ENCODE data around the gene C10orf67.

Gene C10orf67

DNA sequence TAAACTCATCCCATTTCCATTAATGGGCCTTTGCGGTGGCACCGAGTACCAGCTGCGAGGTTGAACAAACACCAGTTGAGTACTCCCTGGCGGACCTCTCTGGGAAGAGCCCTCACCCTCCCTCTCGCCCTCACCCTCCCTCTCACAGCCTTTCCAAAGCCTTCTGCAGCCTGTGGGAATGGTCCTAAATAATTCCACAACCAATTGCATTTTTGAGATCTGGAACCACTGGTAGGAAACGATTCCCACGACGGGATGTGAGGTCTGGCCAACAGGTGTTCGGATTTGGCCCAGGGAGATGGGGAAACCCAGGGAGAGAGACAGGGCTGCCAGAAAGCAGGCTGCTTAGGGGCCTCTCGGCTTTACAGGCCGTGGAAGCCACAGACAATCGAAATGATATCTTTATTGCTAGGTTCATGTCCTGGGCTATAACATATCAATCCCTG lies 147.2 kb downstream of the C10orf67 start:
- DNase-seq (ENCODE audit: low read depth in 2 of 2) = no peak

DNA sequence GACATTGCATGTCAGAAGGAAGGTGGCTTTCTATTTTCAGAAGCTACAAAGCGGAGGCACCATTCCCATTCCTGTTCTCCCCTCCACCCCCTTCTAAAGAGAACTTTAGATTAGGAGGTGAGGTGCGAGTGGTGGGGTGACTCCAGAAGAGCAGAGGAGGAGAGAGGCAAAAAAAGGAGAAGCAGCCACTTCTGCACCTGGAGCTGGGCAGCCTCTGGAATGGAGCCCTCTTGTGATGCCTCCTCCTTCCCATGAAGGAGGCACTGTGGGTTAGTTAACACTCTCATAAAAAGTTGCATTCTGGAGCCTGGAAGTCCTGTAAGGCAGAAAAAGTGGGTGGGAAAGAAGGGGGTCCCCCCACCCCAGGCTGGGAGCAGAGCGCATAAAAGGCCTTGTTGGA lies 147.7 kb downstream of the C10orf67 start:
- DNase-seq (ENCODE audit: low read depth in 2 of 2) = no peak

DNA sequence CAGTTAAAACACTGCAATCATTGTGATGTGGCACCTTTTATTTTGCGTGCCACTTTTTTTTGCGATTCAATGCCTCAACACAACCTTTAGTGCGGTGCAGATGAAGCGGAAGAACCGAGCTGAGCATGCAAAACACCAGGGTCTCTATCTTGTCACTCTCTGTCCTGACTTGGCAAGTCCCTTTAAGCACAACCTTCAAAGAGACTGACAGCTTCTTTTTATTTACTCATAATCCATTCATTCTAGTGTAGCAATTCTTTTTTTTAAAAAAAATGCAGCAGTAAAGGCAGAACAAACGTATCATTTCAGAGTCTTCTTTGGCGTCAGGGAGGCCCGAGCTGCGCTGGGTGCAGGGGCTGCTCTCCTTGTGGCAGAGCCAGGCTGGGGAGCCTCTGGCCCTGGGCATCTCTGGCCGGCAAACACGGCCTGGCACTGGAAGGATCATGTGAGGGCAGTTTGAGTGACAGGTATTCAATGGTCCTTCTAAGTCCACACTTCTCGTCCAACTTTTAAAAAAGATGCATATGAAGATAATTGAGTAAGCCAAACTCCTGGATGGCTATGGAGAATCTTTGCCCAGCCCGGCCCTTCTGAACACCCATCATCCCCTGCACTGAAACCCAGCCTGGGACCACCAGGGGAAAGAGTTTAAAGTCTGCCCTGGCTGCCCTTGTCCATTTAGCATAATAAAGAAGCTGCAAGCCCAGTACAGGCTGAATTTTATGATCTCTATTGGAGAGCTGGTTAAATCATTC lies 148.6 kb downstream of the C10orf67 start:
- DNase-seq (ENCODE audit: low read depth in 2 of 2) = no peak

DNA sequence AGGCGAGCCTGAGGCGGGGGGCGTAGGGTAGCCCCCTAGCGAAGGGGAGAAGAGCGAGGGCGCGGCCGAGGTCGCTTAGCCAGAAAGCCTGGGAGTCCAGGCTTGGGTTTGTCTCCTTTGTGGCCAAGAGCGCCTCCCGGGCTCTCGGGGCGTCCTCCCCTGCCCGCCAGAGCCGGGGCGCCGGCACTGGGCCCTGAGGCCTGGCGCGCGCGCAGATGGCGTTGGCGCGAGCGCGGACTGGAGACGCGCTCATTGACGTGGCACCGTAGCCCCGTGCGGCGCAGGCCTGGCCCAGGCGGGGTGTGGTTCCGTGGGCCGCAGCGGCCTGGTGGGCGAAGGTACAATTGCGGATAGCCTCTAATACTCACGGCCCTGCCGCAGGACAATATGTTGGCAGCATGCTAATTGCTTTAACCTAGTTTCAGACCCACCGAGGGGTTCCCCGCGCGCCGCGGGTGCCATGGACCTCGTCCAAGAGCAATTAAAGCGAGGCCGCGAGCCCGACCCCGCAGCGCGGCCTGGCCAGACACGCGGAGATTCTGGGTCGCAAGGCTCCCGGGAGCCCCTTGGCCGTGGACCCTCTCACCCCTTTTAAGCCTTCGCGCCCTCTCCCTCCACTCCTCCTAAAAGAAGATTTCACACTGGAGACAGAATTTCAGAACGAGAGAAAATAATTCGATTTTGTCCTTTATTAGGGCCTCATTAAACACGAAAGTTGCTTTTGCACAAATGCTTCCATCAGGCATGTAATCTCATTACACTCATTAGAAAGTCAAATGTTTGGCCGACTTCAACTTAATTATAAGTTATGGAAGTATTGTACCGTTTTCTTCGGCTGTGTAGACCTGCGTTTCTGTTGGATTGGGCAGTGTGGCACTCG lies 149.4 kb downstream of the C10orf67 start:
- no peak for DNase-seq (ENCODE audit: low read depth in 2 of 2)

DNA sequence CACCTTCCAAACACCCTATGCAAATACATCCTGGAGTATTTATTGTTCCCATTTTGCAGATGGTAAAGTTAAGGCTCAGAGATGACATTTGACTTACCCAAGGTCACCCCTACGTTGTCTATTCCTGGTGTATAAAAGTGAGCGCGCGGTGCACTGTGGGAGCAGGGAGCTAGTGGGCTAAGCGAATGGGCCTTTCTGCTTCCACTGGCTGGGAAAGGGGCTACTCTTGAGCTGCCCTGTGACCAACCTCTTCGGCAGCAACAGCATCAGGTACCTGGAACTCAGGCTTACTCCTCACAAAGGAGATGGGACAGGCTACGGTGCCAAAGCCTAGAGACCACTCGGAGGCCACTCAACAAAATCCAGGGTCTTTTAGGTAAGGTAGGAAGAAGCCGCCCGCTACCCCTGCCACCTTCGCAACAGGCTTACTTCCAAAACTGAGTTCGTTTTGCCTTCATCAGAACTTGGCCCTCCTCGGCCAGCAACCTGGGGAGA lies 150.1 kb downstream of the C10orf67 start:
- no peak for DNase-seq (ENCODE audit: low read depth in 2 of 2)

DNA sequence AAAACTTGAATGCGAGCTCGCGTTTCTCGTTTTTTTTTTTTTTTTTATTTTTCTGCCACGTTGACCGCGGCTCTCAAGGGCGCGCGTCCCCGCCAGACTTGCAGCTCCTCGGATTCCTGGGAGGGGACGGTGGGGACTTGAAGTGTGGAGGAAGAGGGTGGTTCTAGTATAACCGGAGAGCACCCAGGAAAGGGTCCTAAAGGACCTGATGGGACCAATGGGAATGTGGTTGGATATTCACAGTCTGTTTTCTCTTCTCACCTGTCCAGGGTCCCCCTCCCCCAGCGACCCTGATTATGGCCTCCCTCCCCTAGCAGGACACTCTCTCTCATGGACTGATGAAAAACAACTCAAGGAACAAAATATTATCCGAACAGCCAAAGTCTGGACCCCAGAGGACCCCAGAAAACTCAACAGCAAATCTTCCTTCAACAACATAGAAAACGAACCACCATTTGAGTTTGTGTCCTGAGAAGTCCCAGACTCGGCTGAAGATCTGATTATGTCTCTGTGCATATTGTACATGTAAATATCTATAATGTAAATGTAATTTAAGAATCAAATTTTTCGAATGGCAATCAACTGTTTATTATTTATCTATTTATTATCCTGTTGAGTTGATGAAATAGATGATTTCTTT lies 151.0 kb downstream of the C10orf67 start:
- no peak for DNase-seq (ENCODE audit: low read depth in 2 of 2)

DNA sequence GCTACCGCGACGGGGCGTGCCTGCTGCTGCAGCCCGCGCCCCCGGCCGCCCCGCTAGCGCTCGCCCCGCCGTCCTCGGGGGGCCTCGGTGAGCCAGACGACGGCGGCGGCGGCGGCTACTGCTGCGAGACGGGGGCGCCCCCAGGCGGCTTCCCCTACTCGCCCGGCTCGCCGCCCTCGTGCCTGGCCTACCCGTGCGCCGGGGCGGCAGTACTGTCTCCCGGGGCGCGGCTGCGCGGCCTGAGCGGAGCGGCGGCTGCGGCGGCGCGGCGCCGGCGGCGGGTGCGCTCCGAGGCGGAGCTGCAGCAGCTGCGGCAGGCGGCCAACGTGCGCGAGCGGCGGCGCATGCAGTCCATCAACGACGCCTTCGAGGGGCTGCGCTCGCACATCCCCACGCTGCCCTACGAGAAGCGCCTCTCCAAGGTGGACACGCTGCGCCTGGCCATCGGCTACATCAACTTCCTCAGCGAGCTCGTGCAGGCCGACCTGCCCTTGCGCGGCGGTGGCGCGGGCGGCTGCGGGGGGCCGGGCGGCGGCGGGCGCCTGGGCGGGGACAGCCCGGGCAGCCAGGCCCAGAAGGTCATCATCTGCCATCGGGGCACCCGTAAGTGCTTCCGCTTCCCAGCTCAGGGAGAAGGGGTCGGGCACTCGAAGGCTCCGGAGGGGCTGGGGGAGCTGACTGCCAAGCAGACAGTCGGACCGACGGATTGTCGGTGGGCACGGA lies 151.7 kb downstream of the C10orf67 start:
- DNase-seq (ENCODE audit: low read depth in 2 of 2) = no peak

DNA sequence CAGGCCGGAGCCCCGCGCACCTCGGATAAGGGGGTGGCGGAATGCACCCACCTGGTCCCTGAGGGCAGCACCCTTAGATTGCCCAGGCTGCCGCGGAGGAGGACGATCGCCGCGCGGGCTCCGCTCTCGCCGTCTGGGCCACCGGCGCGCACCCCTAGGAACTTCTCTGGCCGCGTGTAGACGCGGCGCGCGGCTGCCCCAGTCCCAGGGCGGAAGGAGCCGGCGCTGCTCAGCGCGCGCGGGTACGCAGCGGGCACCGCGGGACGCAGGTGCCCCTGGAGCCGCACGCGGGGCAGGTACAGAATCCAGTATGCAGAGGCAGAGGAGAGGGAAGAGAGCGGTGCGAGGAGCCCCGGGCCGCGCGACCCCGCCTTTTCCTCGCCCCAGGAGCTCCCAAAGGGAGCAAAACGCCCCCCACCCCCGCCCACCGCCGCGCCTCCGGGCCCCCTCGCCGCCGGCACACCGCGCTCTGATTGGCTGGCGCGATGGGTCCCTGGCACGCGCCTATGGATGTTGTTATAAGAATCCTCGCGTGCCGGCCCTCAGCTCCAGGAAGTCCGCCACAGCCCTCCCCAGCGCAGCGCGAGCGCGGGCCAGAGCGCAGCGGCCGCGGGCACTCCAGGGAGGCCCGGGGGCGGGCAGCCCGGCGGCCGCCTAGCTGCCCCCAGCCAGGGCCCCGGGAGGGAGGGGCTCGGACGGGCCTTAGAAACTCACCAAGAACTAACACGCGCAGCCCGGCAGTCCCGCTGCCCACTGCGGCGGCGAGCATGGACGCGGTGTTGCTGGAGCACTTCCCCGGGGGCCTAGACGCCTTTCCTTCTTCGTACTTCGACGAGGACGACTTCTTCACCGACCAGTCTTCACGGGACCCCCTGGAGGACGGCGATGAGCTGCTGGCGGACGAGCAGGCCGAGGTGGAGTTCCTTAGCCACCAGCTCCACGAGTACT lies 152.6 kb downstream of the C10orf67 start, which contains the start of gene PTF1A:
Gene PTF1A, plus strand, starts transcription at position 549 of the 948 bp plus-strand sequence. Its CDS starts 219 bp downstream, at position 768.
- DNase-seq (ENCODE audit: low read depth in 2 of 2) = no peak

DNA sequence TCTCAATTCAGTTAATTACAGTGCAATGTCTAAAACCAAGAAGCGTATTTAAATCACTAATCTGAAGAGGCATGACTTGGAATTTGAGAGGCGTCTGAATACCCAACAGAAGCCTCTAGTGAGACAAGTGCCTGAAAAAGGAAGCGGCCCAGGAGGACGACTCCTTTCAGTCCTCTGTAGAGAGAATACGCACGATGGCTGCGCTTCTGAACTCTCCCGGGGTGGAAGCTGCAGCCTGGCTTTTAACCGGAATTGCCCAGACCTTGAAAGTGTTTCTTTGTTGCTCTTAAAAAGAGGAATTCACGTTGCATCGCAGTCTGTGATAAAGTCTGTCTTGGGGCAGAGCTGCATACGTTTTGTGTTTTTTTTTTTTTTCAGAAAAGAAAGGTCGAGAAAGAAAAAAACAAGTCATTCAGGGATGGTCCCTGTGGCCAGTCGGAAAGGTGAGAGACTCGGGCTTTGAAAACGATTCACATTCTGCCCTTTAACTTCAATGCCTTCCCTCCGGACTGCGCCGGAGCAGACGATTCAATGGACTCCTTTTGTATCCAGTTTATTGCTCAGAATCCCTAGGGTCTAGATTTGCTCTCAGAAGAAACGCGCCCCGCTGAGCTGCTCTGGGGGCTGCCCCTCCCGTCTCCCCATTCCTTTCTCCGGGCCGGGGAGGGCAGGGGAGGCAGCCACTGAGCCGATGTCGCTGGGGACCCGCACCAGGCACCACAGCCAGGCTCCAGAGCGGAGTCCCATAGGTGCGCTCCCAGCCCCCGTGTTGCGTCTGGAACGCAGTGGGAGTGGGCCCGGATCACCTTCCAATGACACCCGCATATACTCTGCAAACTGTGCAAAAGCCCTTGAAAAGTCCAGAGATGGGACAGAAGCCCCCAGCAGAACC lies 153.5 kb downstream of the C10orf67 start:
- DNase-seq (ENCODE audit: low read depth in 2 of 2) = no peak

DNA sequence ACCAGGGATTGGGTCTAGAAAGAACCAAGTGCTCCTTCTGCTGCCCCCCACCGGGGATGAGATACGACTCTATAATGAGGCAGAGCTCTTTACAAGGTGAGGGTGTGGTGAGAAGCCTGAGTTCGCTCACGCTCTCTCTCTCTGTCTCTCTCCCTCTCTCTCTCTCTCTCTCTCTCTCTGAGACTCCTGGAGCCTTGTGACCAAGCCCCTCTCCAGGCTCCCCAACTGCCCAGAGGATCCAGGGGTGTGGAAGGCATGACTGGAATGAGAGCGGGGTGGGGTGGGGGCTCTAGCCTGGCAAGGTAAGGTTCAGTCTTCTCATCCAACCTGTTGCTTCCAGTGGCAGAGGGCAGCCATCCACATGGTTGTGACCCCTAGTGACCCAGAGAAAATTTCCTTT lies 155.6 kb downstream of the C10orf67 start:
- no peak for DNase-seq (ENCODE audit: low read depth in 2 of 2)

DNA sequence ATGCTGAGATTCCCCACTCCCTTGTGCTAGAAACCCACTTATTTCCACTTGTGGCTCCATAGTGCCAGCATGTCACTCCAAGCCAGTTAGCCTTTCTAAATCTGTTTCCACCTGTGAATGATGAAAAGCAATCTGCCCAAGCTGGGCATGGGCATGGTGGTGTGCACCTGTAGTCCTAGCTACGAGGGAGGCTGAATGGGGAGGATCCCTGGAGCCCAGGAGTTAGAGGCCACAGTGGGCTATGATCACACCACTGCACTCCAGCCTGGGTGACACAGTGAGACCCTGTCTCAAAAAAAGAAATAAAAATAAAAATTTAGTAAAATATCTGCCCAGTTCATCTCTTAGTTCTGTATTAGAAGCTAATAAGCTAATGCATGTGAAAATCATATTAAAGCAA lies 157.4 kb downstream of the C10orf67 start:
- DNase-seq (ENCODE audit: low read depth in 2 of 2) = no peak

DNA sequence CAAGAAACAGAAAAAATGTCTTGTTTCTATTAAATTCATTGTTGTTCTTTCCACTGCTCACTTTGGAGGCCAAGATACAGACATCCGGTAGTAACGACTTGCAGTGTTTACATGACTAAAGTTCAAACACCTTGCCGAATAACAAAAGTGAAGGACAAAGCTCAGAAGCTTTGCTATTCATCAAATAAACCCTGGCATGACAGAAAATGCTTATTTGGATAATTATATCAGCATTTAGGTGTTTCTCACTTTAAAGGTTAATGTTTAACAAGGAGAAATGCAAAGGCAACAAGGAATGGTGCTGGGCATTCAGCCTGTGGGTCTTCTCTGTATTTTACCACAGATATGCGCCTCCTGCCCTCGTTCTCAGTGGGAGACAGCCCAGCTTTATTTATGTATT lies 157.9 kb downstream of the C10orf67 start:
- no peak for DNase-seq (ENCODE audit: low read depth in 2 of 2)

DNA sequence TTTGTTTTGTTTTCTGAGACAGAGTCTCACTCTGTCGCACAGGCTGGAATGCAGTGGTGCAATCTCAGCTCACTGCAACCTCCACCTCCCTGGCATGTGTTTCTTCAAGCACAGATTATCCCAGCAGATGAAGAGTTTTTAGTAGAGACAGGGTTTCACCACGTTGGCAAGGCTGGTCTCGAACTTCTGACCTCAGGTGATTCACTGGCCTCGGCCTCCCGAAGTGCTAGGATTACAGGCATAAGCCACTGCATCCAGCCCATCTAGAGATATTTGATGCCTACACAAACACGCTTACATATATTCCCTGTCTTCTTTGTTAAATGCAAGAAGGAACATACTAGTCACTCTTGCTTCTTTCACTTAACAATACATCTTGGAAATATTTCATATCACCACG lies 158.4 kb downstream of the C10orf67 start:
- no peak for DNase-seq (ENCODE audit: low read depth in 2 of 2)

DNA sequence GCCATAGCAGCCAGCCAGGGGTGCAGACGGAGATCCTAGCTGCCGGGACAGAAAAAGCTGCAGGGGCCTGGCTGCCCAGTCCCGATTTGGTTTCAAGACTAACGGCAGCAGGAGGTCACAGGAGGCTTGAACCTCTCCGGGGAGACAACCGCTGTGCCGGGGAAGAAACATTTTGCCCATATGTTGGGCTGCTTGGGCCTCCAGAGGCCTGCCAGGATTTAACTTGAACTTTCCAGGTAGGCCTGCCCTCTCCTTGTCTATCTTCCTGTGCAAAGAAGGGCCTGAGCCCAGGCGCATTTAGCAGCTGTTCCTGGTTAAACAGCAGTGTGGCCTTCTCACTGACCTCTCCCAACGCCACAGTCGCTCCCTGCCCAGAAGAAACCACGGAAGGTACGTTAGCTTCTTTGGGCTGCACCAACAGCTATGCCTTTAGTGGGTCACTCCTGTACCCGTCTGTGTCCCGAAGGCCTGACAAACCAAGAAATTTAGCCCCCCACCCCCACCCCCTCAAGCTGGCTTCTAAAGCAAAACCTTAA lies 169.6 kb downstream of the C10orf67 start:
- no peak for DNase-seq (ENCODE audit: low read depth in 2 of 2)

DNA sequence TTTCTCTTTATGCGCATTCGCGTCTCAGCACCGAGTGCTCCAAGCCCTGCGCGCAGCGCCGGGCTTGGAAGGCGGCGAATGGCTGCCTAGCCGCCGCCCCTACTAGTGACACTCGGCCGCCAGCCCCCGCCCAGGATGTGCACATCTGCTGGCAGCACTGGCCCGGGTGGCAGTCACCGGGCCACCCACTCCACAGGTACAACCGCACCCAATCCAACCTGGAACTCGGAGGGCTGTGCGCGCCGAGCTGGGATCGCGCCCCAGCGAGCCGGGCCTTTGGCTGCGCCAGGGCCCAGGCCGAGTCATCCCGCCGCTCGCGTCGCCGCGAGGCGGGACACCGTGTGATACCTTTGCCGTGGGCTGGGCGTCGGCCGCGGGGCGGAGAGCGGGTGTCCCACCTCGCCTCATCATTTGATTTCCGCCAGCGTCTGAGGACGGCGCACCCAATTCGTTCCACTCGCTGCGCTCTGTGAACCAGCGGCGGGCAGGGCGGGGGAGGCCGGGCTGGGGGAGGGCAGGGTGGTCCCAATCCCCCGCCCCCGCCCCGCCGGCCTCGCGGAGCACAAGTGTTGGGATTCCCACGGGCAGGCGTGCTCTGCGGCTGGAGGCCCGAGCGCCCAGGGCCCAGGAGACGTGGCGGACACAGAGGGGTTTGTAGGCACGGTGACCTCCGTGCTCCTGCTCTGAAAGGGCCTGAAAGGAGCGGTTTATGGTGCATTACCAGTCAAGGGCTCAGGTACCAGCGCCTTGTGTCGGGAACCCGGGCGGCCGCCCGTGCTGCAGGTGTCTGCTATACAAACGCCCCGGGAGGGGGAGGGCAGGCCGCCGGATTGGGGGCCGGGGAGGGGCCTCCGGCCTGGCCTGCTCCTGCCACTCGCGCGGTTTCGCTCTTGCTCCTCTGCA lies 170.3 kb downstream of the C10orf67 start:
- DNase-seq (ENCODE audit: low read depth in 2 of 2) = no peak

DNA sequence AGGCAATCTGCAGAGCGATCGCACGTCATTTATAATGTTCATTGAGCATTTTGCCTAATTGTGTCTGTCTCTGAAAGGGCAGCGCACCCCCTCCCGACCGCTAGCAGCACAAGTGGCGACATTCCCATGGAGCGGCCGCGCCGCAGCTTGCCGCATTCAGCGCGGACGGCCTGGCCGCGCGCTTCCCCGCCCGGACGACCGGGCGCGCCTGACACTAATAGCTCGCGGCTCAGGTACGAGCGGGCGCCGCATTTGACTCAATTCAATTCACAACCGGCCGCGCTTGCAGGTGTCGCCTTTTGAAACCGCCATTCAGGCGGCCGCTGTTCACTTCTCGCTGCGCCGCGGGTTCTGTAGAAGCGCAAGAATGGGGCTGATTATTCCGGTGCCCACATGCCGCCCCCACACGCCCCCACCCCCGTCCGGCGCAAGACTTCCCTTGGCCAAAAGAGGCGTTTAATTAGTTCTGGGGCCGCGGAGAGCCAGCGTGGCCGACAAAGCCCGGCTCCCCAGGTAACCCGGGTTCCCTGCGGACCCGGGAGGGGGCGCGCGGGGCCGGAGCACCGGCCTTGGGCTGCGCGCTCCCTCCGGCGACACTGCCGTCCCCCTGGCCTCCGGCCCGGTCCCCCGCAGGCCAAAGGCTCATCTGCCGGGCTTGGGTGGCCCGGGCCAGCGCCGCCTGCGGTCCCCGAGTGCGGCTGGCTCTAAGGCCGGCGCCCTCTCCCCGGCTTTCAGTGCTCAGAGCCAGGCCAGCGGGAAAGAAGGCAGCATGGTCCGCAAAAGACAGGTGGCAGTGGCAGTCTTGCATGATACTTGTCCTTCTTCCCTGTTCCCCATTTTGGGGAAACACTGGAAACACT lies 171.2 kb downstream of the C10orf67 start:
- no peak for DNase-seq (ENCODE audit: low read depth in 2 of 2)
